BLaER1 (cell line): ENCODE data around the gene GPRC5D.

Experiments
- H3K27ac ChIP-seq: shearing (Covaris generic); formaldehyde crosslinking; 2 replicates; pipeline ENCODE4 v1.8.1; 2022
- H3K27me3 ChIP-seq: shearing (Covaris generic); formaldehyde crosslinking; 2 replicates; pipeline ENCODE4 v1.8.1; 2022
- H3K36me3 ChIP-seq: shearing (Covaris generic); formaldehyde crosslinking; 2 replicates; pipeline ENCODE4 v1.8.1; 2022
- H3K4me1 ChIP-seq: shearing (Covaris generic); formaldehyde crosslinking; 2 replicates; pipeline ENCODE4 v1.8.1; 2022
- H3K4me2 ChIP-seq: shearing (Covaris generic); formaldehyde crosslinking; 2 replicates; pipeline ENCODE4 v1.8.1; 2022
- H3K4me3 ChIP-seq: shearing (Covaris generic); formaldehyde crosslinking; 2 replicates; pipeline ENCODE4 v1.8.1; 2022
- H3K9ac ChIP-seq: shearing (Covaris generic); formaldehyde crosslinking; 2 replicates; pipeline ENCODE4 v1.8.1; 2022
- H3K9me3 ChIP-seq: shearing (Covaris generic); formaldehyde crosslinking; 2 replicates; pipeline ENCODE4 v1.8.1; 2022
- H4K20me1 ChIP-seq: shearing (Covaris generic); formaldehyde crosslinking; 2 replicates; pipeline ENCODE4 v1.8.1; 2022
- Cebpa-rat ChIP-seq: shearing (Covaris generic); IDR thresholded peaks from 2 replicates; pipeline ENCODE4 v1.8.1; 2022

The GPRC5D gene

GRCh38 chr12:12941450-12942350, 10.3 kb downstream of the GPRC5D start:
- Histone ChIP-seq H3K36me3 (no peaks in the 10 kb centered on the region), H3K9me3 (no peaks in the 10 kb centered on the region), H3K4me3 (no peak overlapping the region), H3K27ac (no peak overlapping the region), H3K4me2 (no peak overlapping the region), H3K9ac (no peak overlapping the region), H3K27me3 (no peaks in the 10 kb centered on the region), H3K4me1 (no peaks in the 10 kb centered on the region), H4K20me1 (no peaks in the 10 kb centered on the region)
- TF ChIP-seq Cebpa-rat, result no peak

- Histone ChIP-seq H3K4me1 (no peaks in the 10 kb centered on the region), H3K4me2 (no peak overlapping the region), H3K9ac (no peak overlapping the region), H3K27ac (no peak overlapping the region), H4K20me1 (no peaks in the 10 kb centered on the region), H3K9me3 (no peaks in the 10 kb centered on the region), H3K27me3 (no peaks in the 10 kb centered on the region), H3K4me3 (no peak overlapping the region), H3K36me3 (no peaks in the 10 kb centered on the region)
- no peak for TF ChIP-seq Cebpa-rat
Observed at GRCh38 chr12:12939888-12940287, 12.1 kb downstream of the GPRC5D start.

- H3K36me3 ChIP-seq, result no peaks in the 10 kb centered on the region
- H3K9ac ChIP-seq, result no peak overlapping the region
- no peak overlapping the region for H3K4me3 ChIP-seq
- H3K4me1 ChIP-seq, result no peaks in the 10 kb centered on the region
- no peak overlapping the region for H3K4me2 ChIP-seq
- no peak for TF ChIP-seq Cebpa-rat
- no peaks in the 10 kb centered on the region for H3K27me3 ChIP-seq
- no peak overlapping the region for H3K27ac ChIP-seq
- H4K20me1 ChIP-seq, result no peaks in the 10 kb centered on the region
- H3K9me3 ChIP-seq, result no peaks in the 10 kb centered on the region
Observed at GRCh38 chr12:12938541-12938940, 13.4 kb downstream of the GPRC5D start.

GRCh38 chr12:12936983-12937491, 14.9 kb downstream of the GPRC5D start:
- Histone ChIP-seq H3K9me3 (no peaks in the 10 kb centered on the region), H3K36me3 (no peaks in the 10 kb centered on the region), H4K20me1 (no peaks in the 10 kb centered on the region), H3K27me3 (no peaks in the 10 kb centered on the region), H3K9ac (no peak overlapping the region), H3K4me2 (no peak overlapping the region), H3K27ac (no peak overlapping the region), H3K4me1 (no peaks in the 10 kb centered on the region), H3K4me3 (no peak overlapping the region)
- no peak for TF ChIP-seq Cebpa-rat

- Histone ChIP-seq H3K9ac (no peak overlapping the region), H3K4me1 (no peaks in the 10 kb centered on the region), H3K36me3 (no peaks in the 10 kb centered on the region), H4K20me1 (no peaks in the 10 kb centered on the region), H3K27ac (no peak overlapping the region), H3K4me2 (no peak overlapping the region), H3K9me3 (no peaks in the 10 kb centered on the region), H3K27me3 (no peaks in the 10 kb centered on the region), H3K4me3 (no peak overlapping the region)
- TF ChIP-seq Cebpa-rat, result no peak
Observed at GRCh38 chr12:12934556-12934955, 17.4 kb downstream of the GPRC5D start.

- H3K27ac ChIP-seq, result no peak overlapping the region
- no peaks in the 10 kb centered on the region for H3K36me3 ChIP-seq
- H3K4me3 ChIP-seq, result no peak overlapping the region
- H3K4me2 ChIP-seq, result no peak overlapping the region
- no peak for TF ChIP-seq Cebpa-rat
- H3K9me3 ChIP-seq, result no peaks in the 10 kb centered on the region
- H4K20me1 ChIP-seq, result no peaks in the 10 kb centered on the region
- no peaks in the 10 kb centered on the region for H3K4me1 ChIP-seq
- H3K27me3 ChIP-seq, result no peaks in the 10 kb centered on the region
- no peak overlapping the region for H3K9ac ChIP-seq
Observed at GRCh38 chr12:12933742-12934141, 18.2 kb downstream of the GPRC5D start.

GRCh38 chr12:12930633-12931219, 21.2 kb downstream of the GPRC5D start:
- no peaks in the 10 kb centered on the region for H3K27me3 ChIP-seq
- H3K4me1 ChIP-seq, result no peaks in the 10 kb centered on the region
- no peak for TF ChIP-seq Cebpa-rat
- H3K36me3 ChIP-seq, result no peaks in the 10 kb centered on the region
- H3K9ac ChIP-seq, result no peak overlapping the region
- H3K4me2 ChIP-seq, result no peak overlapping the region
- peaks cover 7% of the 10 kb centered on the region for H3K9me3 ChIP-seq
- H4K20me1 ChIP-seq, result no peaks in the 10 kb centered on the region
- no peak overlapping the region for H3K4me3 ChIP-seq
- H3K27ac ChIP-seq, result no peak overlapping the region

- no peak overlapping the region for H3K27ac ChIP-seq
- TF ChIP-seq Cebpa-rat, result no peak
- no peak overlapping the region for H3K4me3 ChIP-seq
- no peaks in the 10 kb centered on the region for H4K20me1 ChIP-seq
- H3K4me1 ChIP-seq, result no peaks in the 10 kb centered on the region
- H3K27me3 ChIP-seq, result no peaks in the 10 kb centered on the region
- peaks cover 7% of the 10 kb centered on the region for H3K9me3 ChIP-seq
- H3K4me2 ChIP-seq, result no peak overlapping the region
- no peak overlapping the region for H3K9ac ChIP-seq
- no peaks in the 10 kb centered on the region for H3K36me3 ChIP-seq
Observed at GRCh38 chr12:12929696-12930095, 22.3 kb downstream of the GPRC5D start.

- Histone ChIP-seq H3K27me3 (no peaks in the 10 kb centered on the region), H3K4me2 (no peak overlapping the region), H3K4me1 (peaks cover under 1% of the 10 kb centered on the region; the same call in 1 of the 2 replicates), H3K9me3 (peaks cover 7% of the 10 kb centered on the region), H3K36me3 (no peaks in the 10 kb centered on the region), H3K4me3 (no peak overlapping the region), H3K27ac (no peak overlapping the region), H3K9ac (no peak overlapping the region), H4K20me1 (no peaks in the 10 kb centered on the region)
- no peak for TF ChIP-seq Cebpa-rat
Observed at GRCh38 chr12:12927211-12928079, 24.5 kb downstream of the GPRC5D start.
